CD4-positive, alpha-beta T cell treated with Interleukin-17A for 4 hours (primary cell): ENCODE results near the gene CYSTM1.

ENCODE experiments used
- DNase-seq: peaks from one replicate; pipeline ENCODE4 v3.0.0-alpha.2; 2020; ENCODE audit warnings: mixed read lengths

The CYSTM1 gene

DNA sequence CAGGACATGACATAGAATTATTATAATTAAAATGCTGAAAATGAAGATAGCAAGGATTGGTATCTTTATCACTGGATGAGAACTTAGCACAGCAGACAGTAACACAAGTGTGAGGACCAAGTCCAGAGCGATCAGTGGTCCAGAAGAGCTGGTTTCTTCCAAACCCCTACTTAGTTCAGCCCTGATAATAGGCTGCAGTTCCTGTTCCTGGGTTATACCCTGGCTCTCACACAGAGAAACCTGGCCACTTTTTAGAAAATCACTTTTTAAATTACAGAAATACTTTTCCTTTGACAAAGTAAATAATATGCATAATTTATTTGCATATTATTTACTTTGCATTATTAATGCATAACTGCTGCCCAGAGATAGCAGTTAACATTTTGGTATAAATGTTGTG, 40.3 kb downstream of the CYSTM1 start:
- DNase-seq, result no peak

DNA sequence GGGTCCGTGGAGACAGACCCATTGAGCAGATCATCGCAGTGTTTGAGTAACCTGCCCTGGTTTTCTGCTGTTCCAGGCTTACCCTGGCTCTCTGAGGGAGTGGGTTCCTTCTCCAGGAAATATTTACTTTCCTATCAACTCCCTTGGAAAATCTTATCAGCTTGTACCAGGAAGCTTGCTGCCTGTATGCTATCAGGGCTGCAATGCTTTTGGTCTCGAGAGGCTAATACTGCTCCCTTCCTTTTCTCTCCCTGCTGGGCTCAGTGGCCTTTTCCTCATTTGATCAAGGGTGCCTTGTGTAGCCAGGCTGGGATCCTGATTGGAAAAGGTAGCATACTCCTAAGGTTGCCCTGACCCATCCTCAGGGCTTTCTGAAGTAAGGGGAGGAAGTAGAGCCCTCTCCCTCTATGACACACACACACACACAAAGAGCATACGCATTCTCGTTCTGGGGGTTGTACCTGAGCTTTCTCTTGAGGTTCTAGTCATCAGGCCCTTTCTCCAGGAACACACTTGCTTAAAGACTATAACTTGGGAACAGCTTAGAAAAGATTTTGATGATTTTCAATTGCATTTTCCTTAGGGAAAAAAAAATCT, 41.6 kb downstream of the CYSTM1 start:
- no peak for DNase-seq

DNA sequence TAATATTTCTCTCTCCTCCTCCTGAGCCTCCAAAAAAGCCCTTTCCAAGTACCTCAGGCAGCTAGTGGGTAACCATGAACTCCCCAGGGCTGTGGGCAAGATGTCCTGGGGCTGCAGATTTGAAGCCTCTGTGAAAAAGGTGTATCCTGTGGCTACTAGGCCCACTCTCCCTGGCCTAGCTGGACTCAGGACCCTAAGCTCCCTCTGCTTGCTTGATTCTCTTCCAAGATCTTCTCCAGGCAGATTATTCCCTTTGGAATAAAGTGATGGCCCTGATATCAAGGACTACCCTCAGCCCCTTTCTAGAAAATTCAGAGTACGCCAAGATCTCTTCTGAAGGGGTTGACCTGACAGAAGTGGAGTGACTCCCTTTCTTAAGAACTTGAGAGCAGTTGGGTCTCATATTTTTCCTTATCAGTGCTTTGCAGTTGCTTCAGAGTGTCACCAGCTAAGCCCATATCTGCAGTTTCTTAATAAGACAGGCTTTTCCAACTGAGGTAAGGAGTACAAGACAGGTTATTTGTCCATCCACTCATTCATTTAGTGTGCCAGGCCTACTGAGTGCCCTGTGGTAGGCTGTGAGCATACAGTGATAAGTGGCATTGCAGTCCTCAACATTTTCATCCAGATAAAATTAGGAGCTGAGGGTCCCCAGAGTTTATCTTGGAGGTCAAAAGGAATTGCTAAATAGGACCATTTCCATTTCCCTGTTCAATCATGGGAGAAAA, 42.5 kb downstream of the CYSTM1 start:
- no peak for DNase-seq

DNA sequence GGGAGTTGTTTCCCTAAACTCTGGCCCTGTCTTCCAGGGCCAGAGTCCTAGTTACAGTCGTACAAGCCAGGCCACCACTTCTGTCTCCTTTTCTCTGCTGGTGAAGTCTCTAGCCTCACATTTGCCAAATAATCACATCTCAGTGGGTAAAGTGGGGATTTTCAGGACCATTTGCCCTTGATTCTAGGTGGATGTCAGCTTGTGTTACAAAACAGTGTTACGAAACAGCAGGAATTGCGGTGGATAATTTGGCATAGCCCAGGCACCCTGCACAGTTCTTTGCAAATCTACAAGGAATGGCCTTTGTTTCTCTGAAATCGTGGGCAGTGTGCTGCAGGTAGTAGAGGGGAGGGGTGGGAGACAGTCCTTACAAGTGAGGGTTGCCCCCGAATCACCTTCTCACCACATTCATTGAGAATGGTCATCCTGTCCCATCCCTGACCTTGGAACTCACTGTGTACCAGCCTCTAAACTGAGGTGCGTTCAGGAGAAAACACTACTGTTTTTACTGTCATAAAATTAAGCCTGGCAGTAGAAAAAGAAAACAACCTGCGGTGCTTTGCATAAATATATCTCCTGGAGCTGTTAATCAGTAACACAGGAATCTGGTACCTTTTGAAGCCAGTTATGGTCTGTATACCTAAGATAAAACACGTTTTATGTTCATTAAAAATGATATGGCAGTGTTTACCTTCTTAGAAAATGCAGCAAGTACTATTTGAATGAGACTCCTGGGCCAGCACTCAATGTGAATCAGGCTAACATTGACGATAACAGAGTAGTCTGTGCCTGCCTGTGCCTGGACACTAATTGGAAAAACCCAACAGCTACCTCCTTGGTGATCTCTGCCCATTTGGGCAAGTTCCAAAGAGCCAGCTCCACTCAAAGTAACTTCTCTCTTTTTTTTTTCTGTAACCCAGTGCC, 44.3 kb downstream of the CYSTM1 start:
- DNase-seq, result no peak

DNA sequence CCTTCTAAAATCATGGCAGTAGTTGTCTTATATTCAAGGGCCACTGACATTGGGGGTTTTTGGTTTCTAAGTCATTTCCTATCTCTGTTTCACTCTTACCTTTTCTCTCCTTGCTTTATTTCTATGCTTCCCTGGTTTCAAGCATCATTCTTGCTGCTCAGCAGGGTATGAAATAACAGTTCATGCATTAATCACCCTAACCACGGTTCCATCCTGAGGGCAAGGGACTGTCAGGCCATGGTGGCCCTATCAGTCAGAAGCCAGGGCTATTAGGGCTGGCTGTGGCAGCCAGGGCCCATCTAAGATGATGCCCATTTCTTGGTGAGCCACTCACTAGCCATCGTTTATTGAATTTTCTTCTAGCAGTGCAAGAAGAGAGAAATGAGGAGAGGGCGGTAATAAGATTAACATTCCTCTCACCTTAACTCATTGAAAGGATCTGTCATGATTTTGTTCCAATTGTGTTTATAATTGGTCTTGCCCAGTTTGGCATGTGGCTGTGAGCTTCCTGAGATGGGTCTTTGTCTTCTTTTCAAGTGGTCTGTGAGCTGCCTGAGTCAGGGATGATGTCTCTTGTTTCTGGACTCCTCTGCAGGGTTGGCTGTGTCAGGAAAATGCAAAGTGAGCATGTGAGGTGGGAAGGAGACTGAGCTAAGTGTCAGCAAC, 45.2 kb downstream of the CYSTM1 start:
- DNase-seq, result no peak

DNA sequence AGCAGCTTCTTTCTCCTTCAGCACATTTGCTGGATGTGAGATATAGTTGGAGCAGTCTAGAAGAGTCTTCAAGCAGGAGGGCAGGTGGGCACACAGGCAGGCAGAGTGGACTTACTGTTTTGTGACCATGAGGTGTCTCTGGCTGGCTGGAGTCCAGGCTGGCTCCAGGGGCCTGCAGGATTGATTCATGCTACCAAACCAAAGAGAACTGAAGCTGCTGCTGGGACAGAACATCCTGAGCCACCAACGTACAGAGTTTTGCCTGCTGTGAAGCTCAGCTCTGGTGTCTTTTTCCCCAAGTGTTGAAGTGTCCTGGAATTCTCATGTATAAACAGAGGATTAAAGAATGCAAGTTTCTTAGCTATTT, 45.7 kb downstream of the CYSTM1 start:
- no peak for DNase-seq

DNA sequence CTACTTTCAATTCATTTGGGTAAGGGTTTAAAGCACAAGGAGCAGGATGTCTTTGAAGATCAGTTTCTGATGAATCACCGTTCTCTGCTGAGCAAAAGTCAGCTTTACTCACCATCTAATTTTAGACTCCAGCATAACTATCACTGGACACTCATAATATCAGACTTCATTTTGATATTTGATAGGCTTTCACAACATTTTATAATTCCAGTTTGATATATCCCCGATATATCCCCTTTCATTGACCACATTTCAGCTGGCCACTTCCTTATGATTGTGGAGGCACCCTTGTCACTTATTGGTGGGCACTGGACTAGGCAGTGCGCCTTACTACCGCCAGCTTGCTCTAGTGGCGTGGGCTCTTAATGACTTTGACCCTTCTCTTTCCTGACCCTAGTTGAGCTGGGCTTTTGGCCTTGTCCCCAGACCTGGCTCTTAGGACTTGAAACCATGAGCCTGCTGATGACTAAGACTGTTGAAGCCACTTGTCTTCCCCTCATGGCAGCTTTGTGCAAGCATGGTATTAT, 46.8 kb downstream of the CYSTM1 start:
- no peak for DNase-seq

DNA sequence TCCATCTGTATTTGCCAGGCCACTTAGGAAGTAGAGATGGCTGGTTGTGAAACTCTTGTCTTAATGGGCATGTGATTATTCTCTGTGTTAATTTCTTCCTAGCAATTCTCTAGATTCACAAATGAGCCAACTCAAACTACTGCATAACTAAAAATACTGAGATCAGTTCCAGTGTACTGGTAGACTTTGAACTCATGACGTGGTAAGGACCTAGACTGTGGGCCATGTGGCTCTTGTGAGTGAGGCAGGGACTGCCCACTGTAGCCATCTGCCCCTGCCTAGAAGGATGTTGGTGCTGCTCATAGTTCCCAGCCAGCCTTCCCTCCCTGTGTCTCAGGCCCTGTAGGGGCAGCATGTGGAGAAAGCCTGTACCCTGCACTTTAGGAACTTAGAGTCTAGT, 47.4 kb downstream of the CYSTM1 start:
- no peak for DNase-seq

DNA sequence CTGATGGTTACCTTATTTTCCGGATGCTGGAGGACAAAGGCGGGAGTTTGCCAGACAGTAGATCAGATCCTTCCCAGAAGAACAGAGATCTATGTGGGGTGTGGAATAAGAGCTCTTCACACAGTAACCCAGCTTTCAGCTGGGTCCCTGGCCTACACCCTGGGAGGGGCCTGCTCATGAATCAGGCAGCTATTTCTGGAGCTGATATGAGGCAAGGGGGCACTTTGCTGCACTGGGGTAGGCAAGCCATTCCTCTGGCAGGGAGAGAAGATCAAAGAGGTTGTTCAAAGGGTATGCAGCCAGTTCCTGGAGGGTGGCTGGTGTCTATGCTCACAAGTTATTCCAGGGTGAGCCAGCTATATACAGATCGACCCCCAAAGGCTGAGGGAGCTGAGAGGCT, 48.6 kb downstream of the CYSTM1 start:
- no peak for DNase-seq

DNA sequence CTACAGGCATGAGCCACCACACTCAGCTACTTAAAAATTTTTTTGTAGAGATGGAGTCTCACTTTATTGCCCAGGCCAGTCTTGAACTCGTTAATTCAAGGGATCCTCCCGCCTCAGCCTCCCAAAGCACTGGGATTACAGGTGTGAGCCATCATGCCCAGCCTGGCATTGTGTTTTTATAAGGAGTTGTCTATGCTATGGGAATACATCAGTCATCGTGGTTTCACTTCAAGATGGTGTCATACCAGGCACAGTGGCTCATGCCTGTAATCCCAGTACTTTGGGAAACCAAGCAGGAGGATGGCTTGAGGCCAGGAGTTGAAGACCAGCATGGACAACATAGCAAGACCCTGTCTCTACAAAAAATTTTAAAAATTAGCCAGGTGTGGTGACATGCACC, 49.7 kb downstream of the CYSTM1 start:
- DNase-seq, result no peak

DNA sequence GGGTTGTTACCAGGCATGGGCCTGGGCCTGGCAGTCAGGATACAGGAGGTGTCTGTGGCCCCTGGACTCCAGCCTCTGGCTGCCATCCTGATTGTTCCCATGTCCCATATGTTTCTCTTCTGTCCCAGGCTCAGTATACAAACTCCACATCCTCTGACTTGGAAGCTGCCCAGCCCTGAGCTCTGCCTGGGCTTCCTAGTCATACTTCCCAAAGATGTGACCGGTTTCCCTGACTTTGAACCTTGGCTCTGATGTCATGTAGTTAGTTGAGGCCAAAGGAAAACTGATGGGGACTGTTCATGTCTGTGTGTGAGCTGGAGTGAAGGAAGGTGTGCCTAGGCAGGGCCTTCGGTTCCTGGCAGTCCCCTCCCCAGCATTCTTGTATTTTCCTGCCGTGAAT, 50.4 kb downstream of the CYSTM1 start:
- DNase-seq, result no peak

DNA sequence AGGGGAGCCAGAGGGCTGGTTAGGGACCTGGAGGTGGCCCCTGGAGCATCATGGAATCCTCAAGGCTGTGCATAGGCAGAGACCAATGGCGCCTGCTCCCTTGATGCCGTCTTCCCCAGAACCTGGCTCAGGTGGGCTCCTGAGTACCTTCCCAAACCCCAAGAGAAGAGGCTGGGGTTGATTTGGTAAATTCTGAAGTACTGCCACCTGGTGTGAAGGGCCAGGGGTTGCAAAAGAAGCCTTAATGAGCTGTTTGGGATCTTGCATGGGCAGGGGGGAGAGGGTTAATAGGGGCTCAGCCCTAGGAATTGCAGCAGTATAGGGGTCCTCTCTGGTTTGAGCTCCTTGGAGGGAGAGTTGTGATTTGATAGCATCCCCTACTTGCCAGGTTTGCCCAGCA, 52.1 kb downstream of the CYSTM1 start:
- no peak for DNase-seq

DNA sequence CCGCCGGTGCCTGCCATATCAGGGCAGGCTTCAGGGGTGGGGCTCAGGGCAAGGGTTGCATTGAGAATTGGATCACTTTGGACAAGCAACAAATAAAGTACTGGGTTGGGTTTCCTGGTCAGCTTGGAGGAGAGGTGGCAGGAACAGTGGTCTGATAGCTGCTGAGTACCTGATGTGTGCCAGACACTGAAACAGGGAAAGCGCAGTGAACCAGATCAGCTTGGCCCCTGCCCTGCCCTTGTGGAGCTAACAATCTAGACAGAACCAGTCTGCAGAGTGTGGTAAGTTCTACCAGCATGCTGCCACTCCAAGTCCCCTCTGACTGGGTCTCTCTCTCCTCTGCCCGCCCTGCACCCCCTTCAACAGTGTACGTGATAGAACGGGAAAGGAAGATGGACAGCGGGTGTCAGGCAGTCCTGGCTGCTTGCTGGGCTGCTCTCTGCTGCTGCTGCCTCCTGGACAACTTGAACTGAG, 53.4 kb downstream of the CYSTM1 start:
- DNase-seq, result no peak

DNA sequence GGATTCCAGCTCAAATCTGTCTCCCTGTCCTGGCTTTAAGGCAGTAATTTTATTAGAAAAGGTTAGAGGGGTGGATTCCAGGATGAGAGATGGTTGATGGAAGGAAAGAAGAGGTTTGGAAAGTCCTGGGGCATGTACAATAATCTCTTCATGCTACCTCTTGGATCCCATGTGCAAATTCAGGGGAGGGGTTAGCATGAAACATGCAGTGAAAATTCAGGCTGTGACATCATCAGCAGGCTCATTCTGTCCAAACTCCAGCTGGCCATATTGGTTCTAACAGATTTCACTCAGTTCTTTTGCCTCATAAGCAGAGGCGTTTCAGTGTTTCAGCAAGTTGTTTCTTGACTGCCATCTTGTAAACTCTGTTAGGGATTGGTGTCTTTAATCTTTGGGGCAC, 55.4 kb downstream of the CYSTM1 start:
- no peak for DNase-seq

DNA sequence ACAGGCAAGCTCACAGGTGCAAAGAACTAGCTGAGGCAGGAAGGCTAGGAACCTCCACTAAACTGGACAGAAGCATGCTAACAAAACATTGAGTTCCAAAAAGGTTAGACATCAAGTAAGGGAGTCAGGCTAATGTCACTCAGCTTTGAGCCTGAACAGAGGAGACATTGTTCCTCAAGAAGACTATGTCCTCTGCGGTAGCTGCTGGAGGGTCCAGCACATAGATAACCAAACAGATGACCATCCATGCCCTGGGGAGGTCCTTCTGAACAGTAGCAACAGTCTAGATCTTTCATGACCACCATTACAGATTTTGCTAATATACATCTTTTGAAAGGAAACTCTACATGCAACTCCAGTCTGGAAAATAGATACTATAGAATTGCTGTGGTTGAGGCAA, 57.7 kb downstream of the CYSTM1 start:
- no peak for DNase-seq

DNA sequence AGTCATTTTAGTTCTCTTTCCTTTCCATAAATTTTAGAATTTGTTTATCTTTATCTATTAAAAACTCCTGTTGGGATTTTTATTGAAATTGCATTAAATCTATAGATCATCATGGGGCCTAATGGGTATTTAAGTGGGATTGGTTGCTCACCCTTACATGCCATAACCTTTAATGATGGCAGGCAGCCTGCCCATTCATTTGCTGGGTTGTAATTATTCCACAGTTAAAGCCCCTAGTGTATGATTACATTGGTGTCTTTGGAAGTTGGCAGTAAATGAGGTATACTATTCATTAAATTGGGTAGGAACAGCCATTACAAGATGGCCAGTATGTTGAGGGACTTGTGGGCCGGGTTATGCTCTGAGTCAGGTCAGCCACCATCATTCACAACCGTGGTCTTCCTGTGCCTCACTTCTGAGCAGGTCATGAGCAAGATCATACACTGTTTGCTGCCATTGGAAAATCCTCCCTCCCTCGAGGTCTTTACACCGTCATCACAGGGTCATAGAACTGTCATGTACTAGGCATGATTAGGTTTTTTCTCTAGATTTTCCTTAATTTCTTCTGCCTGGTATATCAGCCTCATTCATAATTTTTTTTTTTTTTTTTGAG, 59.5 kb downstream of the CYSTM1 start:
- no peak for DNase-seq

DNA sequence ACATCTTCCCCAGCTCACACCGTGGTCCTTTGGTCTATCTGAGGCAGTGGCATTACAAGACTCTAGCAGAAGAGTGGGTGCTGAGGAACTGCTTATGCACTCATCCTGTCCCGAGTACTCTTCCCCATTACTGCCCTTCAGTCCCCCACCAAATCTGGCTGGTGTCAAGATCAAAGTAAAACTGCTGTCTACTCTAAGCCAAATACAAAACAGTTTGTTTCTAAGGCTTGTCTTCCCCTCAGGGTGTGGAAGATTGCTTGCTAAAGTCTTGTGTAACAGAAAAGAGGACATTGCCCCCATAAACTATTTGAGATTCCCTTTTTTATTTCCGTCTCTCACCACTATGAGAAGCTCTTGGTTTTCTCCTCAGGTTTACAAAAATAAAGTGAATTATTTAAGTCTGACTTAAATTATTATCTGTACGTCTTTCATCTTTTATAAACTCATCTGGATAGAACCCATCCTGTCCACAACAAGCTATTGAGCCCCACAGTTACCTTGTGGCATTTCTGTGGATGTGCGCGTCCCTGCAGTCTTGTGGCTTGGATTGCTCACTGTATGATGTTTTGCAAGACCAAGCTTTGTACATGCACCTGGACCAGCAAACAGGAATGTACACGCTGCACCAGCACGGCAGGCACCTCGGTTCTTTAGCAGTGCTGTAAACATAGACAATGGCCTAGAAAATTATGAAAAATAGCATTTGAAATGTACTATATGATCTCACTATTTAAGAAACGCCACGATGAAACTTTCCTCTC, 61.0 kb downstream of the CYSTM1 start:
- DNase-seq, result no peak

DNA sequence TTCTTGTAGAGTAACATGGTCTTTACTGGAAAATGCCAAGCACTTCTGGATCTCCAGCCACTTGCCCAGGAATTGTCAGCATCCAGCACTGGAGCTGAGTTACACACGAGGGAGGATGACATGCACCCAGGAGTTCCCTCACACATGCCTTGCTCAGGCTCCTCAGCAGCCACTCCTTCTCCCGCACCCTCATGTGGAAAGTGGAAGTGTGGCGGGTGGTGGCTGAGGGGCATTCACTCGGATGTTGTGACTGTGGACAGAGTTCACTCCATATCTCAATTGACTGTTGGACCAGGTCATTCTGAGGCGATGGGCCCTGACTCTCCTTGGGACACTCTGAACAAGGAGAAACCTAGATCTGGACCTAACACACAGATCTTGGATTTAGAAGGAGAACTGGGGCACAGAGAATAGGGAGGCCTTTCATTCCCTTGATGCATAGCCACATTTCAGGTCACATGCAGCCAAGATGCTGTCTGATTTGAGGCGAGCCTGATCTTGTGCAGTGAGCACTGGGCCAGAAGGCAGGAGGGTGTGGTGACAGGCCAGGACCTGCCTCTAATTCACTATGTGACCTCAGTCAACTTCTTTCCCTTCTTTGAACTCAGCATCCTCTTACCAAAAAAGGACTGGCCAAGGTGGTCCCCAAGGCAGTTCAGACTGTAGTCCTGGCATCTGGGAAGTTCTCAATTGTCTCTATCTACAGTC, 62.1 kb downstream of the CYSTM1 start:
- DNase-seq, result no peak

DNA sequence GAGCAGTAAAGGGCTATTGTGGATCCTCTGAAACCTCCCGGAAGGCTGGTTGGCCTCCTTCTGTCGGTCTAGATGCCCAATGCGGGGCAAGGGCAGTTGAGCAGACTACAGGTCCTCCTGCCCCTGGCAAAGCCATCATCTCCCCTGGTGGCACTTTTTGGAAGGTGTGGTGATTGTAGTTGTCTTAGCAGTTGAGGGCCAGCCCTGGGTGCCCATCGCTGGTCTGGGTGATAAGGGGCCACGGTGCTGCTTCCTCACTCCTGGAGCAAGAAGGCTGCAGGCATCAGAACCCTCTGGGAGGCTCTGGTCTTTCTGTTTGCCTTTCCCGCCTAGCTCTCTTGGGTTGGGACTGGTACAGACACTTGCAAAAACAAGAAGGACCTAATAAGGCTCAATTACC, 63.8 kb downstream of the CYSTM1 start:
- no peak for DNase-seq

DNA sequence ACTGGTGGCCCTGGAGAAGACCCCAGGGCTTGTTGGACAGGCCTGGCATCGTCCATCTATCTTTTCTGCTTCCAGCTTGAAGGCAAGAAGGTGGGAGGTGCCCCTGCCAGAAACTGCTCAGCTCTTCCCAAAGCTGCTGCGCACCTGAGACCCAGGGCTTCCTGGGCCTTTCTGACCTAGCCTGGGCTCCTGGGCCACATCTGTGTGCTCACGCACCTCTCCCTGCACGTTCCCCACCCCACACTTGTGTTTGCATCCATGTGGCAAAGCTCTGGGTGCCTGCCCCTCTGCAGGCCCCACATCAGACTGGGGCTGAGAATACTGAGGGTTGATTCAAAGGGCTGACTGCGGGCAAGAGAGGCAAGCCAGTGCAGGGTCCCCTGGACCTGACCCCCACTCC, 64.5 kb downstream of the CYSTM1 start:
- no peak for DNase-seq
